SK-N-SH treated with all-trans-retinoic acid at 6 μM for 48 hours (cell line): ENCODE data around the gene ARID5A.
A peak's percentile ranks its signal among the peaks of the same experiment; 100 is the strongest.
"Not testable (repeated sequence)": the region's sequence is repeated elsewhere in the genome, so short reads cannot be mapped to it uniquely, and the experiment has no call there.

Experiments
- ATAC-seq: fragments of 200-7000 bp; cut with Tn5 transposase; 3 replicates; pipeline ENCODE4 v1.9.1; 2020; ENCODE audit warnings: mild to moderate bottlenecking, moderate library complexity
- ARNTL ChIP-seq: fragments of 450-650 bp; formaldehyde crosslinking; IDR thresholded peaks from 2 replicates; pipeline ENCODE4 v1.5.0; 2020; ENCODE audit warnings: low read depth, mild to moderate bottlenecking, moderate library complexity, borderline replicate concordance
- BACH2 ChIP-seq: fragments of 250-450 bp; sonication (Bioruptor Pico); IDR thresholded peaks from 2 replicates; pipeline ENCODE4 v1.9.0; 2021; ENCODE audit warnings: mild to moderate bottlenecking, borderline replicate concordance
- CSDC2 ChIP-seq: fragments of 250-450 bp; sonication (Bioruptor Pico); IDR thresholded peaks from 2 replicates; pipeline ENCODE4 v1.5.0; 2020; ENCODE audit warnings: mild to moderate bottlenecking, moderate library complexity
- GLIS3 ChIP-seq: fragments of 250-450 bp; sonication (Bioruptor Pico); IDR thresholded peaks from 2 replicates; pipeline ENCODE4 v1.5.0; 2020; ENCODE audit warnings: mild to moderate bottlenecking, moderate library complexity
- ISL1 ChIP-seq: fragments of 250-450 bp; sonication (Bioruptor Pico); IDR thresholded peaks from 2 replicates; pipeline ENCODE4 v2.1.2; 2022; ENCODE audit warnings: mild to moderate bottlenecking, moderate library complexity
- OSR1 ChIP-seq: fragments of 250-450 bp; sonication (Bioruptor Pico); IDR thresholded peaks from 2 replicates; pipeline ENCODE4 v1.8.0; 2022; ENCODE audit warnings: moderate library complexity, mild to moderate bottlenecking, inconsistent platforms
- PPARA ChIP-seq: fragments of 250-450 bp; sonication (Bioruptor Pico); IDR thresholded peaks from 2 replicates; pipeline ENCODE4 v1.5.0; 2020; ENCODE audit warnings: mild to moderate bottlenecking, borderline replicate concordance
- RARB ChIP-seq: fragments of 250-450 bp; sonication (Bioruptor Pico); IDR thresholded peaks from 2 replicates; pipeline ENCODE4 v1.8.0; 2021; ENCODE audit warnings: mild to moderate bottlenecking, moderate library complexity
- SNAI2 ChIP-seq: fragments of 250-450 bp; sonication (Bioruptor Pico); IDR thresholded peaks from 2 replicates; pipeline ENCODE4 v1.5.0; 2020; ENCODE audit warnings: mild to moderate bottlenecking, moderate library complexity
- TCF4 ChIP-seq: fragments of 250-450 bp; sonication (Bioruptor Pico); IDR thresholded peaks from 2 replicates; pipeline ENCODE4 v1.8.0; 2021; ENCODE audit warnings: mild to moderate bottlenecking, moderate library complexity, borderline replicate concordance
- TOX ChIP-seq: fragments of 250-450 bp; sonication (Bioruptor Pico); IDR thresholded peaks from 2 replicates; pipeline ENCODE4 v1.8.0; 2021; ENCODE audit warnings: mild to moderate bottlenecking, moderate library complexity, borderline replicate concordance
- ZC3H10 ChIP-seq: fragments of 250-450 bp; sonication (Bioruptor Pico); IDR thresholded peaks from 2 replicates; pipeline ENCODE4 v1.5.1; 2021; ENCODE audit warnings: mild to moderate bottlenecking, moderate library complexity
- ZFP3 ChIP-seq: fragments of 250-450 bp; sonication (Bioruptor Pico); IDR thresholded peaks from 2 replicates; pipeline ENCODE4 v1.5.0; 2020; ENCODE audit warnings: mild to moderate bottlenecking, moderate library complexity
- ZFP30 ChIP-seq: fragments of 450-650 bp; formaldehyde crosslinking; IDR thresholded peaks from 2 replicates; pipeline ENCODE4 v1.5.0; 2022; ENCODE audit warnings: mild to moderate bottlenecking, moderate library complexity
- ZNF565 ChIP-seq: fragments of 450-650 bp; formaldehyde crosslinking; conservative IDR thresholded peaks from 2 replicates; pipeline ENCODE4 v1.5.0; 2020; ENCODE audit warnings: low read depth, mild to moderate bottlenecking, moderate library complexity
- ZNF70 ChIP-seq: fragments of 450-650 bp; formaldehyde crosslinking; IDR thresholded peaks from 2 replicates; pipeline ENCODE4 v1.5.0; 2020; ENCODE audit warnings: mild to moderate bottlenecking, moderate library complexity
- ZNF8 ChIP-seq: fragments of 450-650 bp; formaldehyde crosslinking; IDR thresholded peaks from 2 replicates; pipeline ENCODE4 v1.5.0; 2020; ENCODE audit warnings: mild to moderate bottlenecking, moderate library complexity
- TF ChIP-seq, protein P1 (sequence below): fragments of 250-450 bp; sonication (Bioruptor Pico); IDR thresholded peaks from 2 replicates; pipeline ENCODE4 v1.8.0; 2020; ENCODE audit warnings: mild to moderate bottlenecking, moderate library complexity, borderline replicate concordance
- TF ChIP-seq, protein P2 (sequence below): fragments of 250-450 bp; sonication (Bioruptor Pico); IDR thresholded peaks from 2 replicates; pipeline ENCODE4 v1.5.0; 2020; ENCODE audit warnings: mild to moderate bottlenecking, moderate library complexity
- TF ChIP-seq, protein P3 (sequence below): fragments of 250-450 bp; sonication (Bioruptor Pico); IDR thresholded peaks from 2 replicates; pipeline ENCODE4 v1.5.1; 2020; ENCODE audit warnings: low read depth, mild to moderate bottlenecking, moderate library complexity

The ARID5A gene

DNA sequence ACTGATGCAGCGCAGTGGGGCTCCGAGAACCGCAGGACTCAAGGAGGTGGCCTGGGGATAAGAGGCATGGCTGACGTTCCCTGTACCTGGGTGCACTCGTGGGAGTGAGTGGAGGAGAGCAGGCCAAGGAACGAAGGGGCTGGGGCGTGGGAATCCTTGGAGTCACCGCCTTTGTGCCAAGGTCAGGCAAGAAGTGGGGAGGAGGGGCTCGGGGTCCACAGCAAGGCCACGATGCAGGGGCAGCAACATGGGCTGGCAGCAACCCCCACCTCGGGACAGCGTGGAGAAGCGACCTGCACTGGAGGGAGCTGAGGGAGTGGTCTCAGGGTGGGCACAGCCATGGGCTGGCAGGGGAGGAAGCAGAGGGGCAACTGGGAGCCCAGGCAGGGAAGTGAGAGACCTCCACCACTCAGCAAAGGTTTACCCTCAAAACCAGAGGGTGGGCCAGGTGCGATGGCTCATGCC is 18.6 kb downstream of the ARID5A start:
- ATAC-seq: no peak
- TF ChIP-seq ZNF8 (CRISPR knock-in tag) (no peak), ZFP30 (CRISPR knock-in tag) (no peak), SNAI2 (CRISPR knock-in tag) (no peak), OSR1 (CRISPR knock-in tag) (no peak), ZC3H10 (CRISPR knock-in tag) (no peak), TCF4 (no peak), BACH2 (CRISPR knock-in tag) (no peak), CSDC2 (CRISPR knock-in tag) (no peak), ZFP3 (CRISPR knock-in tag) (no peak)
- TF ChIP-seq, all 23 proteins: peak for 0

DNA sequence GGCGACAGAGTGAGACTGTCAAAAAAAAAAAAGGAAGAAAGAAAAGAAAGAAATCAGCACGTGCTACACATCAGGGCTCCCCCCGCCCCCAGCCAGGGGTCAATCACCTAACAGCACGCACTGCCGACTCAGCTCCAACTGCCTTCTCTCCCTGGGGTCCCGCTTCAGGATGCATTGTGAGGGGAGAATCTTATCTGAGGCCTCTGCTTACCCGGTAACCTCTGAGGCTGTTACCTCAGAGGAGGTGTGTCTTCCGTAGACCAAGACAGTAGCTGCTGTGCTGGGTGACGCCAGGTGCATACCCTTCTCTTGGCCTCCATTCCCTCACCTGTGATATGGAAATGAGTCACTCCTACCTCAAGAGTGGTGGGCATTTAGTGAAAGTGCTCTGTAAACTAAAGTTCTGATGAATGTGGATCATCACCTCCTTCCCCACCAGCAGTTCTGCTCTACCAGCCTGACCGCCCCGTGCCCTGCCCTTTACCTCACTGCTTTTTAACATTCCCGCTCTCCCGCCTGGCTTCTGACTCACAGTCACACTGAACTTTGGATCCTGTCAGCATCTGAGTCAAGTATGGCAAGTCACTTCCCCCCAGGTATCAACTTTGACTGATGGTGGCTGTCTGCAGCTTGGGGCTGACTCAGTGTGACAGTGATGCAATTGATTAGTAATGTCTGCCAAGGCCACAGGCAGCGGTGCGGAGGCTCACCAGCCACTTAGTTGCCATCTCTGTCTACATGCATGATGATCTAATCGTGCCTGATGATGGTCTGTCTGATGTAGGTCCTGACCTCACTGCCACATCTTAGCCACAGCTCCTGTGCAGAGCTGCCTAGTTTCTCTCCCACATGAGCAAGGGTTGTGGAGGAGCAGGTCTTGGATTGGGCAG is 20.1 kb downstream of the ARID5A start:
- peak; percentile 37 for ATAC-seq

DNA sequence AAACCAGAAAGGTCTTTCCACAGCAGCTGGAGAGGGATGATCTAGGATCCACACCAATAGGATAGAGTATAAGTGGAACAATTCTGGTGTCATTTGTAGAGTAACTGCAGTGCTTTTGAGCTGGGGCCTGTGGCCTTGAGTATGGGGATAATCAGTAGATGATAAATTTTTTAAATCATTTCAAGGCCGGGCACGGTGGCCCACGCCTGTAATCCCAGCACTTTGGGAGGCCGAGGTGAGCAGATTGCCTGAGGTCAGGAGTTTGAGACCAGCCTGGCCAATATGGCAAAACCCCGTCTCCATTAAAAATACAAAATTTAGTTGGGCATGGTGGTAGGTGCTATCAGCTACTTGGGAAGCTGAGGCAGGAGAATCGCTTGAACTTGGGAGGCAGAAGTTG is 20.9 kb downstream of the ARID5A start:
- ATAC-seq: not testable (repeated sequence)

More for the DNA sequence above, 20.1 kb downstream of the ARID5A start:
- no peak for TF ChIP-seq RARB (CRISPR knock-in tag)
- TF ChIP-seq OSR1 (CRISPR knock-in tag): no peak
- no peak for TF ChIP-seq ZFP3 (CRISPR knock-in tag)
- TF ChIP-seq ZNF70 (CRISPR knock-in tag): no peak
- no peak for TF ChIP-seq ARNTL
- no peak for TF ChIP-seq ISL1 (CRISPR knock-in tag)
- no peak for TF ChIP-seq PPARA (CRISPR knock-in tag)
- TF ChIP-seq ZC3H10 (CRISPR knock-in tag): no peak
- TF ChIP-seq ZFP30 (CRISPR knock-in tag): no peak
- TF ChIP-seq, protein P1, sequence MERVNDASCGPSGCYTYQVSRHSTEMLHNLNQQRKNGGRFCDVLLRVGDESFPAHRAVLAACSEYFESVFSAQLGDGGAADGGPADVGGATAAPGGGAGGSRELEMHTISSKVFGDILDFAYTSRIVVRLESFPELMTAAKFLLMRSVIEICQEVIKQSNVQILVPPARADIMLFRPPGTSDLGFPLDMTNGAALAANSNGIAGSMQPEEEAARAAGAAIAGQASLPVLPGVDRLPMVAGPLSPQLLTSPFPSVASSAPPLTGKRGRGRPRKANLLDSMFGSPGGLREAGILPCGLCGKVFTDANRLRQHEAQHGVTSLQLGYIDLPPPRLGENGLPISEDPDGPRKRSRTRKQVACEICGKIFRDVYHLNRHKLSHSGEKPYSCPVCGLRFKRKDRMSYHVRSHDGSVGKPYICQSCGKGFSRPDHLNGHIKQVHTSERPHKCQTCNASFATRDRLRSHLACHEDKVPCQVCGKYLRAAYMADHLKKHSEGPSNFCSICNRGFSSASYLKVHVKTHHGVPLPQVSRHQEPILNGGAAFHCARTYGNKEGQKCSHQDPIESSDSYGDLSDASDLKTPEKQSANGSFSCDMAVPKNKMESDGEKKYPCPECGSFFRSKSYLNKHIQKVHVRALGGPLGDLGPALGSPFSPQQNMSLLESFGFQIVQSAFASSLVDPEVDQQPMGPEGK (CRISPR knock-in tag): no peak
- TF ChIP-seq, protein P2, sequence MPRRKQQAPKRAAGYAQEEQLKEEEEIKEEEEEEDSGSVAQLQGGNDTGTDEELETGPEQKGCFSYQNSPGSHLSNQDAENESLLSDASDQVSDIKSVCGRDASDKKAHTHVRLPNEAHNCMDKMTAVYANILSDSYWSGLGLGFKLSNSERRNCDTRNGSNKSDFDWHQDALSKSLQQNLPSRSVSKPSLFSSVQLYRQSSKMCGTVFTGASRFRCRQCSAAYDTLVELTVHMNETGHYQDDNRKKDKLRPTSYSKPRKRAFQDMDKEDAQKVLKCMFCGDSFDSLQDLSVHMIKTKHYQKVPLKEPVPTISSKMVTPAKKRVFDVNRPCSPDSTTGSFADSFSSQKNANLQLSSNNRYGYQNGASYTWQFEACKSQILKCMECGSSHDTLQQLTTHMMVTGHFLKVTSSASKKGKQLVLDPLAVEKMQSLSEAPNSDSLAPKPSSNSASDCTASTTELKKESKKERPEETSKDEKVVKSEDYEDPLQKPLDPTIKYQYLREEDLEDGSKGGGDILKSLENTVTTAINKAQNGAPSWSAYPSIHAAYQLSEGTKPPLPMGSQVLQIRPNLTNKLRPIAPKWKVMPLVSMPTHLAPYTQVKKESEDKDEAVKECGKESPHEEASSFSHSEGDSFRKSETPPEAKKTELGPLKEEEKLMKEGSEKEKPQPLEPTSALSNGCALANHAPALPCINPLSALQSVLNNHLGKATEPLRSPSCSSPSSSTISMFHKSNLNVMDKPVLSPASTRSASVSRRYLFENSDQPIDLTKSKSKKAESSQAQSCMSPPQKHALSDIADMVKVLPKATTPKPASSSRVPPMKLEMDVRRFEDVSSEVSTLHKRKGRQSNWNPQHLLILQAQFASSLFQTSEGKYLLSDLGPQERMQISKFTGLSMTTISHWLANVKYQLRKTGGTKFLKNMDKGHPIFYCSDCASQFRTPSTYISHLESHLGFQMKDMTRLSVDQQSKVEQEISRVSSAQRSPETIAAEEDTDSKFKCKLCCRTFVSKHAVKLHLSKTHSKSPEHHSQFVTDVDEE (CRISPR knock-in tag): no peak
- no peak for TF ChIP-seq TOX (CRISPR knock-in tag)
- TF ChIP-seq ZNF565 (CRISPR knock-in tag): no peak
- TF ChIP-seq, protein P3, sequence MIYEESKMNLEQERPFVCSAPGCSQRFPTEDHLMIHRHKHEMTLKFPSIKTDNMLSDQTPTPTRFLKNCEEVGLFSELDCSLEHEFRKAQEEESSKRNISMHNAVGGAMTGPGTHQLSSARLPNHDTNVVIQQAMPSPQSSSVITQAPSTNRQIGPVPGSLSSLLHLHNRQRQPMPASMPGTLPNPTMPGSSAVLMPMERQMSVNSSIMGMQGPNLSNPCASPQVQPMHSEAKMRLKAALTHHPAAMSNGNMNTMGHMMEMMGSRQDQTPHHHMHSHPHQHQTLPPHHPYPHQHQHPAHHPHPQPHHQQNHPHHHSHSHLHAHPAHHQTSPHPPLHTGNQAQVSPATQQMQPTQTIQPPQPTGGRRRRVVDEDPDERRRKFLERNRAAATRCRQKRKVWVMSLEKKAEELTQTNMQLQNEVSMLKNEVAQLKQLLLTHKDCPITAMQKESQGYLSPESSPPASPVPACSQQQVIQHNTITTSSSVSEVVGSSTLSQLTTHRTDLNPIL (CRISPR knock-in tag): no peak

DNA sequence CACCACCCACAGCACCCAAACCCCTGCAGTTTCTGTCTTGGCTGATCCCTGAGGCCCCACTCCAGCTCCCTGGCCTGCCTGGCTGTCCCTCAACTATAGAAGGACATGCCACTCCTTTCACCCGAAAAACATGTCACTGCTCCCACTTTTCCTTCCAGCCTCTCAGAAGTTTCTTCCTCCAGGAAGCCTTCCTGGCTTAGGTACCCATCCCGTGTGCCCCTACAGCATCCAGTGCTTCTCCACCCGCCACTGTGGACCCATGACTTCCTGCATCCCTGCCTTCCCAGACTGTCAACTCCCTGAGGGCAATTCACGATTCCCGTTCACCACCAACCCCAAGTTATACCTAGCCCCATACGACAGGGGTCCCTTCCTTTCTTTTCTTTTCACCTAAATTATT is 21.5 kb downstream of the ARID5A start:
- TF ChIP-seq GLIS3 (CRISPR knock-in tag) (no peak), ZNF565 (CRISPR knock-in tag) (no peak)
- ATAC-seq: no peak

DNA sequence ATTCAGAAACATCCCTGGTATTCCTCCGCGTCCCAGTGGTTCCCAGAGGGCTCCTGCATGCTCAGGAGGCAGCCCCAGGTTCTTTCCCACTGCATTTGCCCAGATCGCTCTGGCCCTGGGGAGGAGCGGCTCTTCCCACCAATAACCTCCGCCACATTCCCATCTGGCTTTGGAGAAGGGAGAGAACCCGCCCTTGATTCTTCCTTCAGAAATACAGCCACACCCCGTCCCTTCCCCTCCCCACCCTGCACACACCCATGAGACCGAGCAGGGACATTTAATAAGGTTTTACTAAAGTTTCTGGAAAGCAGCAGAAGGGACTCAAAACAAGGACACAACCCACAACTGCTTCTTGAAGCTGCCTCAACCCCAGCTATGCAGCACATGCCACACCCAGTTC is 21.9 kb downstream of the ARID5A start:
- ATAC-seq: no peak
- TF ChIP-seq CSDC2 (CRISPR knock-in tag) (no peak), TCF4 (no peak)
- TF ChIP-seq, protein P2 (CRISPR knock-in tag): no peak
